GM12865 (cell line): Measurements from ENCODE around the gene RNF186.
A peak's percentile ranks its signal among the peaks of the same experiment; 100 is the strongest.
"Not testable (repeated sequence)": the region's sequence is repeated elsewhere in the genome, so short reads cannot be mapped to it uniquely, and the experiment has no call there.

Source experiments
- DNase-seq: peaks from one replicate; pipeline ENCODE4 v3.0.0; 2010; ENCODE audit warnings: low read depth
- H3K4me3 ChIP-seq: 2 replicates; pipeline ENCODE4 v1.5.1; 2011; ENCODE audit warnings: mild to moderate bottlenecking, low read depth, low read length, control low read depth
- CTCF ChIP-seq: IDR thresholded peaks from 2 replicates; pipeline ENCODE4 v1.5.1; 2011; ENCODE audit warnings: low read length, control low read depth, low read depth, inconsistent platforms; ENCODE audit not compliant: insufficient read depth; ENCODE audit errors: missing control alignments

Gene RNF186

DNA sequence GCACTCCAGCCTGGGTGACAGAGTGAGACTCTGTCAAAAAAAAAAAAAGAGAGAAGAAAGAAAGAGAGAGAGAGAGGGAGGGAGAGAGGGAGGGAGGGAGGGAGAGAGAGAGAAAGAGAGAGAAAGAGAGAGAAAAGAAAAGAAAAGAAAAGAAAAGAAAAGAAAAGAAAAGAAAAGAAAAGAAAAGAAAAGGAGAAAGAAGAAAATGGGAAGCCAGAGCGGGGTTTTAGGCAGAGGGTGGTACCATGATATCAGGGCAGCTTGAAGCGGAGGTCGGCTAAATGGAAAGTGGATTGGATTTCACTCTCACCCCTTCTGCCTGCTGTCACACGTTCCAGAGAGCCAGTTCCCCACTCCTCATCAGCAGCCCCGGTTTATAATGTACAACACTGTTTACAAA lies 17.3 kb downstream of the RNF186 start:
- no peak for DNase-seq
- no peak for TF ChIP-seq CTCF
- no peak overlapping the region for H3K4me3 ChIP-seq

- no peak for DNase-seq
- TF ChIP-seq CTCF = no peak
These were observed 20.5 kb downstream of the RNF186 start for GRCh38 chr1:19794583-19794982.

DNA sequence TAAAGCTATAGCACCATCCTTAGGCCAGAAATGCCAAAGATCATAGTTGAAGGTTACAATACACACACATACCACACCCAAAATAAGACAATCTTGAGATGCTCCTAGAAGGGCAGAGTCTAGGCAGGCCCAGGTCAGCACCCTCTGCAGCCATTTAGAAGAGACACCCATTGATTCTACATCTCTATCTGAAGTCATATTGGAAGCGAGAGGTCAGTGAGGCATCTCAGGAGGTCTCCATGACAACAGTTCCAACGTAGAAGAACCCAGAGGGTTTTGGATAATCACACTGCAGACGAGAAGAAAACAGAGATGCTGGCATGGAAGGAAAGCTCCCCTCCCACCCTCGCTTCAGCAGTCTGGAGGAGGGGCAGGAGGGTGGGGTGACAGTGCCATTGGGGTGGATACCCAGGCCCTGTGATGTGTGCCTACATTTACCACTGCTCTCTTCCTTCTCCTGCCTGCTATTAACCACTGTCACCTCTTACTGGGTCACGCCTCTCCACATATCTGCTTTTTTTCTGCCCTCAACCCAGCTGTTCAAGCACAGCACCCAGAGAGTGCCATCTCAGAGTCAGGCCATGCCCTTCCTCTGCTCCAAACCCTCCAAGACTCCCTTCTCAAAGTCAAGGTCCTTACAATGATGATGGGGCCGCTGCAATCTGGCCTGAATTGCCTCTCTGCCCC lies 21.6 kb downstream of the RNF186 start:
- DNase-seq = peak; percentile 58
- TF ChIP-seq CTCF = no peak
- no peak overlapping the region for H3K4me3 ChIP-seq

More at GRCh38 chr1:19794583-19794982, 20.5 kb downstream of the RNF186 start:
- no peak overlapping the region for H3K4me3 ChIP-seq

DNA sequence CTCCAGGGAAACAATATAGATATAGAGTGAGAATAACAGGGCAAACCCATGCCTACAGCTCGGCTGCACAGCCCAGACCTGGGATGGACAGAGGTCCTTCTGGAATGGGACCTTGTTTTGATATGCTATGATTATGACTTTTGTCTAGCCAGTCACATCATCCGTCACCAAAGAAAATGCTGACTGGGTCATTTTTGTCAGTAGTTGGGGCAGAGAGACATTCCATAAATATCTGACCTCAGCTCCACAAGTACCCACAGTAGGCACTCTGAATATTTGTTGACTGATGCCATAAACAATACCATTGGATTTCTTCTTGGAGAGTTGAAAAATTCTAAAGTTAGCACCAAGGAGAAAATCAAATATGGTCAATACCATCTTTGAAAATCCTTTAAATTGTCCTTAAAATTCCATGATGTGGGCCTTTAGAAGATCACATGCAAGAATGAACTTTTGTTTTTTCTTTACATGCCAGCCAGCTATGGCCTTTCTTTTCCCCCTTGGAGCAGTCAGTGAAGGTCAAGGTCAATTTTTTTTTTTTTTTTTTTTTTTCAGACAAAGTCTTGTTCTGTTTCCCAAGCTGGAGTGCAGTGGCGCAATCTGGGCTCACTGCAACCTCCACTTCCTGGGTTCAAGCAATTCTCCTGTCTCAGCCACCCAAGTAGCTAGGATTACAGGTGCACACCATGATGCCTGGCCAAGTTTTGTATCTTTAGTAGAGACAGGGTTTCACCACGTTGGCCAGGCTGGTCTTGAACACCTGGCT lies 22.7 kb downstream of the RNF186 start:
- no peak for TF ChIP-seq CTCF
- no peak overlapping the region for H3K4me3 ChIP-seq
- no peak for DNase-seq

DNA sequence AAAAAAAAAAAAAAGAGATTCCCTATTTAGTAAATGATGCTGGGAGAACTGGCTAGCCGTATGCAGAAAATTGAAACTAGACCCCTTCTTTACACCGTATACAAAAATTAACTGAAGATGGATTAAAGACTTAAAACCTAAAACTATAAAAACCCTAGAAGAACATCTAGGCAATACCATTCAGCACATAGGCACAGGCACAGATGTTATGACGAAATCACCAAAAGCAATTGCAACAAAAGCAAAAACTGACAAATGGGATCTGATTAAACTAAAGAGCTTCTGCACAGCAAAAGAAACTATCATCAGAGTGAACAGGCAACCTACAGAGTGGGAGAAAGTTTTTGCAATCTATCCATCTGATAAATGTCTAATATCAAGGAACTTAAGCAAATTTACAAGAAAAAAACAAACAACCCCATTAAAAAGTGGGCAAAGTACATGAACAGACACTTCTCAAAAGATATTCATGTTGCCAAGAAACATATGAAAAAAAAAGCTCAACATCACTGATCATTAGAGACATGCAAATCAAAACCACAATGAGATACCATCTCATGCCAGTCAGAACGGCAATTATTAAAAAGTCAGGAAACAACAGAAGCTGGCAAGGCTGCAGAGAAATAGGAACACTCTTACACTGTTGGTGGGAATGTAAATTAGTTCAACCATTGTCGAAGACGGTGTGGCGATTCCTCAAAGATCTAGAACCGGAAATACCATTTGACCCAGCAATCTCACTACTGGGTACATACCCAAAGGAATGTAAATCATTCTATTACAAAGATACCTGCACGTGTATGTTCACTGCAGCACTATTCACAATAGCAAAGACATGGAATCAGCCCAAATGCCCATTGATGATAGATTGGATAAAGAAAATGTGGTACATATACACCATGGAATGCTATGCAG lies 24.8 kb downstream of the RNF186 start:
- H3K4me3 ChIP-seq, DNase-seq: not testable (repeated sequence)

DNA sequence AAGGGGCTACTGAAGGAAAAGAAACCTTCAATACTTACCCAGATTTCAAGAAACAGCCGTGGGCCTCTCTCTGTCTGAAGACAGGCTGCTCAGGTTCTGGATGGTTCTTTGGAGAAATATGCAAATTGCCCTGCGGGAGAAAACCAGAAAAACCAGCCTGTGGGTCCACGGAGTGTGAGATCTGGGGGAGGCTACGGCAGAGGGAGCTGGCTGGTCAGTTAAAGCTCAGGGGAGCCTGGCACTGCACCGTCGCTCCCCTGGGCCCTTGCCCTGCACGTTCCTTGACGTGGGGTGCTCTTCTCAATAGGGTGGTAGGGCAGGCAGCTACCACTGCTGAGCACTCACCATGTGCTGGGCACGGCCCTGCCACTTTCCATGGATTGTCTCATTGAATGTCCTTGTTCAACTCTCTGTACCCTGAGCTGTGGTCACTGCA lies 28.1 kb downstream of the RNF186 start:
- no peak for DNase-seq
- TF ChIP-seq CTCF = no peak
- no peak overlapping the region for H3K4me3 ChIP-seq

- H3K4me3 ChIP-seq = no peak overlapping the region
- DNase-seq = no peak
- TF ChIP-seq CTCF = no peak
These were observed 29.4 kb downstream of the RNF186 start for GRCh38 chr1:19785660-19786059.
